NCI-H2196 (cell line): ENCODE measurements around the gene ACTA2.

Experiments used
- DNase-seq: peaks from one replicate; lab custom pipeline; 2025; ENCODE audit not compliant: unreplicated experiment; lab: John Stamatoyannopoulos, UW

ACTA2 gene

DNA sequence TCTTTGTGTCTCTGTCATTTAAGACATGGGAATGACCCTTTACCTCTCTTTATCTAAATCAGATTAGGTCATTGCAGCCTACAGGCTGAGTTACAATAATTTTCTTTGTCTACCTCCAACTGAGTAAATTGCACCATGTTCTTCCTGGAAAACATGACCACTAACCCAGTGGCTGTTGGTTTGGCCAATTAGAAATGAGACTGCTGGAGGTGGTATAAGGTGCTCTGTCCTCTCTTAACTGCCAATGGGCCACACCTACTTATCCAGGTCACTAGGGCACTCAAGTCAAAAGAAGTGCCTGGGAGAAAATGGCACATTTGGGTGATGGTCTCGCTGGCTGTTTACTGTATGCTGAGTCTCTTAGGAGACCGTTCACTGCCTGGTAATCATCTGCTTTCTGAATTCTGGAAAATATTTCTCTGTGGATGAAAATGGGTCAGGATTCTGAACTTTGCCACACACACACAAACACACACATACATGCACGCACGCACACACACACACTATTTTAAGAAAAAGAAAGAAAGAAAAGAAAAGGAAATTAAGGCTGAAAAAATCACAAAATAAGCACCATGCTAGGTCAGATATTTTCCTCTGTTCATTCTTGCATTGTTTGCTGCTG, 56.1 kb downstream of the ACTA2 start:
- DNase-seq, result no peak

DNA sequence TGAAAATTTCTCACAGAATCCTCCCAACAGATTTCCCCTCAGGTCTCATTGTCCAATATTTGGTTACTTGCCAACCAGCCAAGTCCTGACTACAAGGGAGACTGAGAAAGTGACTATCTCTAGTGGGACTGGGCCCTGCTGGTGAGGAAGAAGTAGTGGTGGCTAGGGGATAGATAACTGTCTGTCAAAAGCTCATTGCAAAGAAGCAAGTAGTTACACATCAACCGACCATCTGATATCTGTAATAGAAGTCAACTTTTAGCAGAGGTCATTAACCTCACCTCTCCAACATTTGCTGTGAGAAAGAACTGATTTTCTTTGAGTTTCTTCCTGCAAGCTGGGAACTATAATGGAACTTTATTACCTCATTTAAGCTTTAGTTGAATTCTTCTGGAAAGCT, 57.3 kb downstream of the ACTA2 start:
- no peak for DNase-seq

DNA sequence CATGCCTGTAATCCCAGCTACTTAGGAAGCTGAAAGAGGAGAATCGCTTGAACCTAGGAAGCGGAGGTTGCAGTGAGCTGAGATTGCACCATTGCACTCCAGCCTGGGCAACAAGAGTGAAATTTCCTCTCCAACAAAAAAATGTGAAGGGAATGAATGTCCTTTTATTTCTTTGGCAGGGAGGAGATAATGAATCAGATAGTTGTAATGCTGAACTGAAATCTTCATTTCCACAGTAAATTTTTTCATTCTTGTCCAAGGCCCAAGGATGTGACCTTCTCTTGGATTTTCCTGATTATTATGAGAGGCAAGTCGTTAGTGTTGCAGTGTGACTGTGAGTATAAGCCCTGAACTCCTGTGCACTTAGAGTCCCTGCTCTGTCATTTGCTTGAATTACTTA, 59.0 kb downstream of the ACTA2 start:
- DNase-seq, result no peak

DNA sequence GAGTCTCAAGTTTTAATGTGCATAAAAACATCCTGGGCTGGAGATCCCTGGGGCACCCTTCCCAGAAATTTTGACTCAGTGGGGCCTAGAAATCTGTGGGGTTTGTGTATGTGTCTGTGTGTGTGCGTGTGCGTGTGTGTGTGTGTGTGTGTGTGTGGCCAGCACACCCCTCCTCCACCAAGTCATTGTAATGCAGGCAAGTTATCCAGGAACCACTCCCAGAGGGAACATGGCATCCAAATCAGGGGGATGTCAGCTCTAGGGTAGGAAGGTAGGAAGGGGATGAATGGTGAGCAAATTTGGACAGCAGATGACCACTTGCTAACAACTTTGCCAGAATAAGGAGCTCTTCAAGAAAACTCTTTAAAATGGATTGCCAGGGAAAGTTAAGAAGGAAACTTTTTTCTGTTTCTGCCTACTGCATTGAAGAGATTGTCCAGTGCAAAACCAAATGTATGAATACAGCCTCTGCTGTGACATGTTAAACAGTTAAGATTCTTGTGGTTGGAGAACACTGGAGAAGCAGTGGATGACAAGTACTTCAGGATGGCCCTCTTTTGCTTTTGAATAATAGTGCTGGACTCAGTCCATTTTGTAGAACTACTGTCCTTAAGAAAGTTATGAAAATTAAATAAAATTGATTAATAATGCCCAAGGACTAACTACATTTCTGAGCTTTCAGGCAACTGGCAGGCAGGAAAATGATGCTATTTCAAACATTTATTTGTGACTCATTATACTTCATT, 60.2 kb downstream of the ACTA2 start:
- DNase-seq, result no peak

DNA sequence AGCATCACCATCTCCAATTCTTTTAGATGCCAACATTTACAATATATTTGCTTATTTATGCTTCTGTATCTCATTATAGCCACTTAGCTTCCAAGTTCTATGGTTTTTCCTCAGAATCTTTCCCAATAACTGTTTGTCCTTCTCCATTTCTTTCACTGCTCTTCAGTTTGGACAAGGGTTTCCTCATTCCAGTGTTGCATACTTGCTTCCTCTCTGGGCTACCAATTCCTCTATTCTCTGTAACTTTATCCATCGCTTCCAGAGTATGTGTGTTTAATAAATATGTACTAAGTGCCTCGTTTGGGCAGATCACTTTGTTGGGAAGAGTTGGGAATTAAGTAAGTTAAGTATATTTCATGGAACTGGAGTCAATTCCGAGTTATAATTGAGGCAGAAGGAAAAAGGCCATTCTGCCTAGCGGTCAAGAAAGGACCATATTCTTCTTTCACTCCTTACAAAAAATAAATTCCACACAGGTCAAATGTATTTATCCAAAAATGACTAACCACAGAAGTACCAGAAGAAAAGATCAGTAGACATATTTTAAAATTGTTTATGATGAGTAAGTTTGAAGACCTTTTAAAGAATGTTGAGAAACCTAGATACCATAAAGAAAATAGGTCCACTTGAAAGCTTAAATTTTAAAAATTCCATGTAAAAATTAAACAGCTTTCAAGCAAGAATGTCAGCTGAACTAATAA, 61.7 kb downstream of the ACTA2 start:
- DNase-seq, result no peak

DNA sequence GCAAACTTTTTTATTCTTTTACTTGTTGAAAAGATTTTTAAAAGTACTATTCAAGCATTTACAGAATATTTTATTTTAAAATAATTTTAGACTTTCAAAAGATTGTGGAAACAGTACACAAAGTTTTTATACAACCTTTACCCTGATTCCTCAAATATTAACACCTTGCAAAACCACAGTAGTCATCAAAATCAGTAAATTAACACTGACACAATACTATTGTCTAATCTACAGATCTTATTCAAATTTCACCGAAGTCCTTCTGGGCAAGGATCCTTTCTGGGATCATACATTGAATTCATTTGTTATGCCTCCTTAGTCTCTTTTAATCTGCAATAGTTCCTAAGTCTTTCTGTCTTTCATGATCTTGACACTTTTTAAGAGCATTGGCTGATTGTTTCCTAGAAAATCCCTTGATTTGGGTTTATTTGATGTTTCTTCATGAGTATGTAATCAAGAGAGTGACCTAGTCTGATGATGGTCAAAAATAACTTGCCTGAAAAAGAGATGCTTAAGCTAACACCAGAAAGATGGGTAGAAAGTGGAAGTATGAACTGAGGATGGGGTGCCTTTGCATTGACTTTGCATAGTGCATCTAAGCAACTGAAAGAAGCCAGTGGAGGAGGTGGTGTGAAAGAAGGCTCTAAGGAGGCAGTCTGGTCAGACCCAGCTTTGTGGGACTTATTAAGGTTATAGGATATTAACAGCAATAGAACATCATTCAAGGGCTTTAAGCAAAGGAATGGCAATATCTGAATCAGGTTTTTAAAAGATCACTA, 62.8 kb downstream of the ACTA2 start:
- no peak for DNase-seq

DNA sequence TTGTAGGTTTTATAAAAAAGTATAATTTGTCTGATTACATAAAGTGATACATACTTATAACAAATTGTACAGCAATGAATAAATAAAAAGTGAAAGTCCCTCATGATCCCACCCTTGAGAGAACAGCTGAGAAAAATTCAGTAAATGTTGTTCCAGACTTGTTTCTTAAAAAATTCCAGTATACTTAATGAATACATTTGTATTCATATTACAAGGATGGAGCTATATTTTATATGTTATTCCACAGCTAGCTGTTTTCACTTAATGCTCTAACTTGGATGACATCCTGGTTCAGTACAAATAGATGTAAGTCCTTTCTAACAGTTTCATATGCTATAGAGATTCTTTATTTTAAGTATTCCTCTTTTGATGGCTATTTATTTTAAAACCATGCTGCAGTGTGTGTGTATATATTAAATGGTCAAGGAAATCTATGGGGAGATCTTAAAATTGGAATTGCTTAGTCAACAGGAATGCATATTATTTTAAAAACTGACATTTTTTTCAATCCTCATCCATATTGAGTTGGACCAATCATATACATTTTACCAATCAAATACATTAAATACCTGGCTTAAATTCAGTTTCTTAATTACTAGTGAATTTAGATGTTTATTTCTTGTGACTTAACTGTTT, 63.6 kb downstream of the ACTA2 start:
- DNase-seq, result no peak

DNA sequence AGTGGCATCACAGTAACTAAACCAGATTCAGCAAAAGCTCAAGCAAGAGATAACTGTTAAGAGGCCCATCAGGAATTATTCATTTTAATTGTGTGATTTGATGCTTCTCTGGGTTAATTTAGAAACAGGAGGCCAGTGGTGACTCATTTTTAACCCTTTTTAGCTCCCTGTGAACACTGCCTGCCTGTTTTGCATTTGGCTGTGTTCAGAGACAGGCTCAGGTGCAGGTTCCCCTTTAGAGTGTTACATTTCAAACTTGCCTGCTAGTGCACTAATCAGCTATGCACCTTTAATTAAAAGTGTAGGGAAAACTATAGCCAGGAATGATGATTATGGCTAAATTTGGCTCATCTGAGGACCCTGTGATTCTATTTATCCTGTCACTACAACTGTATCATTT, 66.0 kb downstream of the ACTA2 start:
- DNase-seq, result no peak
